A549 treated with RU486 at 1 μM for 4 hours (cell line): ENCODE measurements around the gene ACAT2. TPM values are rescaled to one million over a fixed set of nuclear protein-coding genes. Genes with fewer than 3 reads are reported as not detected.

Source experiments
- total RNA-seq: library from RNA; stranded (reverse); fragments of 200-300 nt; extraction: Qiagen RNA extraction; gene quantifications from 5 replicates; pipeline ENCODE4 v1.2.3, GENCODE V29; 2022; ENCODE audit warnings: low read depth

Gene ACAT2
- total RNA-seq = 27.0 to 30.8 TPM (median 27.7 TPM) in 5 replicates

DNA sequence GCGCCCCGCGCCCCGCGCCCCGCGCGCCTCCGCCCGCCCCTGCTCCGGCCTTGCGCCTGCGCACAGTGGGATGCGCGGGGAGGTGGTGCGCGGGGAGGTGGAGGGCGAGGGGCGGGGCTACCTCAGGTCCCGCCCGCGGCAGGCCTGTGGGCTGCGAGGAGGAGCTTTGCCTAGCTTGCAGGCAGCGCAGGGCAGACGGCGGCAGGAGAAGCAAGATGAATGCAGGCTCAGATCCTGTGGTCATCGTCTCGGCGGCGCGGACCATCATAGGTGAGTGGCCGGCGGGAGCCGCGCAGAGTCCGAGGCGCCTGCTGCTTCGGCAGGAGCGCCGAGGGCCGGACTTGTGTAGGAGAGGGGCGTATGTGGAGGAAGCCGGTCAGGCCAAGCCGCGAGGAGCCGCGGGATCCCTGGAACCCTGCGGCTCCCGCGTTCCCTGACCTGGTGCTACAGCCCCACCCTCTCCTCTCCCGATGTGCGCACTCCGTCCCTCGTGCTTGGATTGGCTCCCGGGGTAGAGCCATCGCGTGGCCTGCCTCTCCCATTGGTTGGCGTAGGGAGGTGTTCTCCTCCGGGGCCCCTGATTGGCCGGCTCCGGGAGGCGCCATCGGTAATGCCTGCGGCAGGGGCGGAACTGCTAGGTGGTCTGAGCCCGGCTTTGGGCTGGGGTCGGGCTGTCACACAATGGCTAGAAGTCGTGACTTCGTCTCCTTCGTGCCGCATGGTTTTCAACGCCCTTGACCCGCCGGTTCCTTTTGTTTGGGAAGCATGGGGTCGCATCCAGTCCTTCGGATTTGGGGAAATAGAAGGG lies at the start of gene ACAT2:
Gene ACAT2, plus strand, starts transcription at position 173 of the 808 bp plus-strand sequence. Its CDS starts 43 bp downstream, at position 216.

DNA sequence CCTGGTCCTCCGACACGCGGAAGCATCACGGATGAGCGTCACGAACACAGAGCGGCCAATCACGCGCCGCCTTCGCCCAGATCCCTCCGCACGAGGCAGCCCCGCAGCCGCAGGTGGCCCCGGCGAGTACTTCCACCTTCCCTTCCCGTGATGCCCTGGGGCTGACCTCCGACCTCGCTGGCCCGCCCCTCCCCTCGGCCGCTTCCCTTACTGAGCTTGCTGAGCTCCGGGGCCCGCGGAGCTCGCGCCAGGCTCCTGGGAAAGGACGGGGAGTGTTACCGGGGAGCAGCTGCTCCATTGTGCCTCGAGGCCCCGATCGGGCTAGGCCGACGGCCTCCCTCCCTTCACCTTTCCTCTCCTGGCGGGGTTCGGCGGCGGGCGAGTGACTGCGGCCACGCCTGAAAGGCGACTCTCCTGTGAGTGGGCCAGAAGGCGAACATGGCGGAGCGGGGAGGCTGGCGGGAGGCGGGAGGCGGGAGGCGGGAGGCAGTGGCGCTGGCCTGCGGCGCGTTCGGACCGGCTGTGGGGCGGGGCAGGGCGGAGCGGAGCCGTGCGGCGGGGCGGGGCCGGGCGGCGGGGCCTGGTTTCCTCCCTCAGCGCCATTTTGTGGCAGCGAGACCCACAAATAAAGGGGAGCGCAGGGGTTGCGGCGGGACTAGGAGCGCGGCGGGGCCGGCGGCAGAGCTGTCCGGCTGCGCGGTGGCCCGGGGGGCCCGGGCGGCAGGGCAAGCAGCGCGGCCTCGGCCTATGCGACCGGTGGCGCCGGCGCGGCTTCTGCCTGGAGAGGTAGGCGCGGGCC lies 34.7 kb upstream of the ACAT2 start, which contains the start of gene WTAP:
Gene WTAP, plus strand, starts transcription at position 589 of the 799 bp plus-strand sequence. CDS start 8,760 bp downstream, outside the sequence.

DNA sequence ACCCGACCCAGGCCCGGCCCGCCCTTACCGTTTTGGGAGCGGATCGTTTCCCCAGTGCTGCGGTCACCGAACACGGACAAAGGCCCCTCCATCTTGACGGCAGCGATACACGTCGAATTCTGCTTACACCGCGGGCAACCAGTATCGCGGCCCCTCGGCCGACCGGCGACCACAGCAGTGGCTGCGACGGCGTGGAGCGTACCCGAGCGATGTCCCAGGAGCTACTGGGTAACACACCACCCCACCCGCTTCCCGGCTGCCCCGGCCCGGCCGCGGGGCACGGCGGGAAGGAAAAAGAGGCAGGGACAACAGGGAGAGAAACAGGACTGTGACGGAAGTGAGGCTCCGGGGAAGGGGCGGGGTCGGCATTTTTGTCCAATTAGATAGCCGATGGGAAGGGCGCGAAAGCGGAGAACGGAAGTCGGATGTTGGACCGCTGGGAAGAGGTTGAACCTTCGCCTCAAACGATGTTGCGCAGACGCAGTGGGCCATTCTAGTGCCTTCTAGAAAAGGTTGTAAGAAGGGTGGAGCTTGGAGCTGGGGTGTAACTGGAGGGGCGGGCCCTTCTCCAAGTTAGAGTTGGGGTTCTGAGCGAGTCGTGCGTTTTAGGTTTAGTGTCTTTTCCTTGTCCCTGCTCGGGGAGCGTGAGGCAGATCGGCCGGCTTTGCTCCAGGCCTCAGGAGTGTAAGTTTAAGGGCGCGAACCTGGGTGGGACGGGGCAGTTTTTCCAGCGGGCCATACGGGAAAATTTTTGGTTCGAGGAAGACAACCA lies 27.7 kb downstream of the ACAT2 start, which contains the start of gene TCP1:
Gene TCP1, minus strand, starts transcription at position 226 of the 772 bp plus-strand sequence. Its CDS starts 134 bp downstream, at position 92.

DNA sequence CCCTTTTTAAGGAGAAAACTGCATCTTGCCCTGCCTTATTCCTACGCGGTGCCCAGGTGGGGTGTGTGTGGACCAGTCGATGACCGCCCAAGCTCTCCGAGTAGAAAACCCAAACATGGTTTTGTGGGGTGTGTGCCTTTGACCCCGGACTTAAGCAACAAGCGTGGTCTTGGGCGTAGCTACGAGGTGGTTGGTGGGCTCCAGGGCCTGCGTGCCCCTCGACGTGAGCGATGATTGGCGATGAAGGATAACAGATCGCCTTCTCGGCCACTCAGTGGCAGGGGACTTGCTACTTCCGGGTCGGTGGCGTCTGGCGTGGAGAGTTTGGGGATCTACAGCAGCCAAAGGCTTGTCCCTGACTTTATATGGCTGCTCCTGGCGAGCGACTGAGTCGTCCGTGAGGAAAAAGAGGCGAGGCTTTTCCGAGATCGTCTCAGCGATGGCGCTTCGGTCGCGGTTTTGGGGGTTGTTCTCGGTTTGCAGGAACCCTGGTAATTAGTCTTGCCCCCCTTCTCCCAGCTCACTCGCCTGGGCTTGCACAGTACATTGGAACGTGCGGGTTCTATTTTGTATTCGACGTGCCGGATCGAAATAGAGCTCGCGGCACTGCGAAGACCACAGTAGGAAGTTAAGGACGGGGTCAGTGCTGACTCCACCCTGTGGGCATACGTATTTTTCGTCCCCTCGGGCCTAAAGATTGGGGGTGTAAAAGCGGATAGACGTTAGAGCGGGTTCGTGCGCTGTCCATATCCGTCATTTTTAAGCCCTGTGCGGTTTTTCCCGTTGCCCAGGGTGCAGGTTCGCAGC lies 28.5 kb downstream of the ACAT2 start, which contains the start of gene MRPL18:
Gene MRPL18, plus strand, starts transcription at position 319 of the 807 bp plus-strand sequence. Its CDS starts 121 bp downstream, at position 440.

DNA sequence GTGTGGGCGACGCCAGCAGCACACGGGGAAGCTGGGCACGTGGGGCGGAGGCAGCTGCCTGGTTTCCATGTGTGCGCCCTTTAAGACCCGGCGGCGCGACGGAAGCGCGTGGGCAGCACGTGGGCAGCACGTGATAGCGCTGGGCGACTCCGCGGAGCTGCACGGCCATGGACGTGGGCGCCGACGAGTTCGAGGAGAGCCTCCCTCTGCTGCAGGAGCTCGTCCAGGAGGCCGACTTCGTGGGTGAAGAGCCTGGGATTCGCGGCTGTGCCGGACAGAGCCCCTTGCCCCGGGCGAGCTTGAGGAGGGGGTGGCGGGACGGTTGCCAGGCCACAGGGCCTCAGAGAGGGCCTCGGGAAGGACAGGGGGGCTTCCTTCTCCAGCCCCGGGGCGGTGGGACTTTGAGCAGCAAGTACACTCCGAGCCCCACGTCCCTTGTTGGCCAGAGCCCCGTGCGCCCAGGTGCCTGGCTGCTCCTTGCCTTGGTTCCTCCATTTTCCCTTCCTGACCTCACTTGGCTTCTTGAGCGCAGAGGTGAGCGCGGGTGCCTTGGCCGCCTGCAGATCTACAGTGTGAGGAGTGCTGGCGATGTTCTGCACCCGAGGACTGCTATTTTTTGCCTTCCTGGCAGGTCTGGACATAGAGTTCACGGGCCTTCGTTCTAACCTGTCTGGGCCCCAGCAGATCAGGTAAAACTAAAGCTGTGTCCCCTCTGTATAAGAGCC lies 38.5 kb downstream of the ACAT2 start, which contains the start of gene PNLDC1:
Gene PNLDC1, plus strand, starts transcription at position 136 of the 725 bp plus-strand sequence. Its CDS starts 32 bp downstream, at position 168.

Other genes starting within 250 kb of the ACAT2 start
- gene SOD2, start 68.8 kb upstream of the ACAT2 start, total RNA-seq = 167 to 210 TPM (median 182 TPM) in 5 replicates
- 53.1 to 76.1 TPM (median 71.2 TPM) in 5 replicates for gene WTAP, start 34.5 kb upstream of the ACAT2 start, total RNA-seq
- 221 to 254 TPM (median 244 TPM) in 5 replicates for gene TCP1, start 27.6 kb downstream of the ACAT2 start, total RNA-seq
- gene MRPL18, start 28.4 kb downstream of the ACAT2 start, total RNA-seq = 82.2 to 94.5 TPM (median 91.5 TPM) in 5 replicates
- gene PNLDC1, start 38.2 kb downstream of the ACAT2 start, total RNA-seq = 0.11 TPM in 1 of 5 replicates, not detected in the others
- not detected in 5 replicates for gene MAS1, start 128.9 kb downstream of the ACAT2 start, total RNA-seq
- gene IGF2R, start 207.0 kb downstream of the ACAT2 start, total RNA-seq = 27.1 to 36.3 TPM (median 30.9 TPM) in 5 replicates